IMR-90 (cell line): ENCODE data around the gene FBXO4. TPM values are rescaled to one million over a fixed set of nuclear protein-coding genes. Genes with fewer than 3 reads are reported as not detected.

Source experiments
- ATAC-seq: fragments of 200-7000 bp; cut with Tn5 transposase; 2 replicates; pipeline ENCODE4 v1.9.1; 2020; ENCODE audit warnings: low read depth, mild to moderate bottlenecking, moderate library complexity
- BruUV-seq: library from RNA; stranded (reverse); fragments of 400-500 nt; replicated peaks from 2 replicates; lab custom pipeline; 2021; lab: Mats Ljungman, UMichigan
- CTCF ChIA-PET: fragments of 300-600 bp; formaldehyde crosslinking; extraction: SDS; loops from one replicate; lab custom pipeline; 2021; ENCODE audit warnings: antibody characterized with exemption; lab: Yijun Ruan, JAX
- POLR2A ChIA-PET: fragments of 300-600 bp; sonication (Branson Sonifier 250); formaldehyde crosslinking; loops from one replicate; lab custom pipeline; 2022; ENCODE audit warnings: antibody characterized with exemption; ENCODE audit not compliant: unreplicated experiment; lab: Charles Lee
- DNase-seq: peaks from one replicate; pipeline ENCODE4 v3.0.0; 2013
- H2AFZ ChIP-seq: replicated peaks from 2 replicates; pipeline ENCODE3; 2013; ENCODE audit warnings: low read length, mild to moderate bottlenecking; ENCODE audit not compliant: poor library complexity
- H2AK5ac ChIP-seq: 2 replicates; pipeline ENCODE4 v1.6.1; 2013; ENCODE audit warnings: low read depth, low read length, inconsistent platforms
- H2AK9ac ChIP-seq: replicated peaks from 2 replicates; pipeline ENCODE3; 2013; ENCODE audit warnings: mild to moderate bottlenecking, low read depth, low read length, moderate library complexity; ENCODE audit not compliant: poor library complexity
- H2BK120ac ChIP-seq: 2 replicates; pipeline ENCODE4 v1.6.1; 2013; ENCODE audit warnings: low read depth, low read length, inconsistent platforms
- H2BK15ac ChIP-seq: 3 replicates; pipeline ENCODE4 v1.6.1; 2013; ENCODE audit warnings: low read depth, low read length, inconsistent platforms
- H2BK20ac ChIP-seq: 2 replicates; pipeline ENCODE4 v1.6.1; 2013; ENCODE audit warnings: low read depth, mild to moderate bottlenecking, inconsistent platforms, low read length, moderate library complexity
- H2BK5ac ChIP-seq: 2 replicates; pipeline ENCODE4 v1.6.1; 2013; ENCODE audit warnings: mild to moderate bottlenecking, low read depth, low read length, inconsistent platforms; ENCODE audit not compliant: poor library complexity, severe bottlenecking
- H3K14ac ChIP-seq: replicated peaks from 2 replicates; pipeline ENCODE4 v1.6.1; 2013; ENCODE audit warnings: low read depth, low read length, inconsistent platforms
- H3K18ac ChIP-seq: 2 replicates; pipeline ENCODE4 v1.6.1; 2013; ENCODE audit warnings: low read depth, low read length, control low read depth
- H3K23ac ChIP-seq: 2 replicates; pipeline ENCODE4 v1.6.1; 2013; ENCODE audit warnings: low read depth, low read length, inconsistent platforms
- H3K27ac ChIP-seq: 2 replicates; pipeline ENCODE4 v1.5.1; 2013; ENCODE audit warnings: mild to moderate bottlenecking, control low read depth, low read length; ENCODE audit not compliant: insufficient read depth
- H3K27me3 ChIP-seq: 2 replicates; pipeline ENCODE4 v1.6.1; 2013; ENCODE audit warnings: low read length; ENCODE audit not compliant: control insufficient read depth, insufficient read depth
- H3K36me3 ChIP-seq: 2 replicates; pipeline ENCODE4 v1.6.1; 2013; ENCODE audit warnings: low read length, mixed read lengths; ENCODE audit not compliant: control insufficient read depth, insufficient read depth
- H3K4ac ChIP-seq: 2 replicates; pipeline ENCODE4 v1.6.1; 2013; ENCODE audit warnings: low read depth, low read length, inconsistent platforms
- H3K4me1 ChIP-seq: 2 replicates; pipeline ENCODE4 v1.6.1; 2013; ENCODE audit warnings: low read length, mixed read lengths; ENCODE audit not compliant: control insufficient read depth, insufficient read depth
- H3K4me2 ChIP-seq: 2 replicates; pipeline ENCODE4 v1.6.1; 2013; ENCODE audit warnings: low read depth, mild to moderate bottlenecking, control low read depth, low read length, moderate library complexity
- H3K4me3 ChIP-seq: 2 replicates; pipeline ENCODE4 v1.5.1; 2013; ENCODE audit warnings: low read depth, mild to moderate bottlenecking, control low read depth, low read length, moderate library complexity; ENCODE audit not compliant: insufficient read depth
- H3K56ac ChIP-seq: 2 replicates; pipeline ENCODE4 v1.6.1; 2013; ENCODE audit warnings: low read length, inconsistent platforms; ENCODE audit not compliant: insufficient read depth; ENCODE audit errors: extremely low read depth
- H3K79me1 ChIP-seq, 2 experiments: 2 replicates each; pipeline ENCODE4 v1.6.1; 2013; ENCODE audit warnings: low read length in 2 of 2, inconsistent platforms in 1 of 2, low read depth in 1 of 2
- H3K9ac ChIP-seq: 2 replicates; pipeline ENCODE4 v1.6.1; 2013; ENCODE audit warnings: low read depth, low read length, control low read depth
- H3K9me1 ChIP-seq: 2 replicates; pipeline ENCODE4 v1.6.1; 2013; ENCODE audit warnings: low read length, inconsistent platforms; ENCODE audit not compliant: insufficient read depth
- H3K9me3 ChIP-seq: 2 replicates; pipeline ENCODE4 v1.6.1; 2013; ENCODE audit warnings: low read length; ENCODE audit not compliant: control insufficient read depth, insufficient read depth
- H4K20me1 ChIP-seq: 2 replicates; pipeline ENCODE4 v1.6.1; 2013; ENCODE audit warnings: low read length, inconsistent platforms; ENCODE audit not compliant: insufficient read depth
- H4K5ac ChIP-seq: 2 replicates; pipeline ENCODE4 v1.6.1; 2013; ENCODE audit warnings: mild to moderate bottlenecking, low read depth, low read length, control low read depth
- H4K8ac ChIP-seq, 2 experiments: 2 replicates each; pipeline ENCODE4 v1.6.1; 2013; ENCODE audit warnings: low read depth in 2 of 2, low read length in 2 of 2, control low read depth in 1 of 2, inconsistent platforms in 1 of 2
- H4K91ac ChIP-seq: 2 replicates; pipeline ENCODE4 v1.6.1; 2013; ENCODE audit warnings: low read depth, low read length, inconsistent platforms; ENCODE audit not compliant: insufficient read depth
- BHLHE40 ChIP-seq: fragments of 150-350 bp; IDR thresholded peaks from 2 replicates; pipeline ENCODE4 v1.6.1; 2016; ENCODE audit warnings: mild to moderate bottlenecking, low read depth, low read length
- CEBPB ChIP-seq: IDR thresholded peaks from 2 replicates; pipeline ENCODE4 v1.6.1; 2012; ENCODE audit warnings: low read depth, low read length, improper control_type of control experiment
- CHD1 ChIP-seq: IDR thresholded peaks from 2 replicates; pipeline ENCODE4 v1.6.1; 2012; ENCODE audit warnings: low read depth, low read length, improper control_type of control experiment
- ELK1 ChIP-seq: fragments of 150-350 bp; IDR thresholded peaks from 2 replicates; pipeline ENCODE4 v1.6.1; 2016; ENCODE audit warnings: low read depth, mild to moderate bottlenecking, low read length, moderate library complexity, borderline replicate concordance
- FOS ChIP-seq: fragments of 150-350 bp; IDR thresholded peaks from 2 replicates; pipeline ENCODE4 v1.6.1; 2016; ENCODE audit warnings: low read depth, low read length
- MAFK ChIP-seq: IDR thresholded peaks from 2 replicates; pipeline ENCODE4 v1.6.1; 2012; ENCODE audit warnings: low read depth, low read length, improper control_type of control experiment
- MXI1 ChIP-seq: IDR thresholded peaks from 2 replicates; pipeline ENCODE4 v1.6.1; 2012; ENCODE audit warnings: low read depth, mild to moderate bottlenecking, low read length, moderate library complexity, borderline replicate concordance
- NFE2L2 ChIP-seq: fragments of 150-350 bp; IDR thresholded peaks from 2 replicates; pipeline ENCODE4 v1.6.1; 2016; ENCODE audit warnings: low read depth, mild to moderate bottlenecking, low read length
- RAD21 ChIP-seq: IDR thresholded peaks from 2 replicates; pipeline ENCODE4 v1.6.1; 2012; ENCODE audit warnings: low read length, improper control_type of control experiment
- RCOR1 ChIP-seq: IDR thresholded peaks from 2 replicates; pipeline ENCODE4 v1.6.1; 2012; ENCODE audit warnings: mild to moderate bottlenecking, low read length, improper control_type of control experiment; ENCODE audit not compliant: insufficient replicate concordance
- RFX5 ChIP-seq: IDR thresholded peaks from 2 replicates; pipeline ENCODE4 v1.8.0; 2012; ENCODE audit warnings: low read depth, mild to moderate bottlenecking, low read length, moderate library complexity
- SMC3 ChIP-seq: fragments of 150-350 bp; IDR thresholded peaks from 2 replicates; pipeline ENCODE4 v1.6.1; 2016; ENCODE audit warnings: low read depth, mild to moderate bottlenecking, antibody characterized with exemption, low read length, moderate library complexity
- WGBS, 2 experiments: methylation state at CpG; one replicate each; pipeline versions ENCODE4 v1.1.5 to v1.1.7; 2013; ENCODE audit warnings: missing lambda C conversion rate in 2 of 2; ENCODE audit not compliant: insufficient read length in 1 of 2; ENCODE audit errors: extremely low coverage in 2 of 2; 5-methylcytosine and 5-hydroxymethylcytosine counted together
- dilution Hi-C: fragments of 300-500 bp; cut with HindIII; formaldehyde crosslinking; loops from one replicate; pipeline ENCODE4 v1.14.3; 2018; ENCODE audit warnings: low sequenced_read_pairs; ENCODE audit not compliant: unreplicated experiment
- in situ Hi-C: fragments of 300-500 bp; cut with MboI; formaldehyde crosslinking; loops from 3 replicates; pipeline ENCODE4 v1.14.3; 2019; ENCODE audit warnings: low sequenced_read_pairs, inconsistent platforms, mixed read lengths
- intact Hi-C: fragments of 100-400 bp; cut with micrococcal nuclease; formaldehyde crosslinking; loops from 2 replicates; pipeline ENCODE4 v1.10.0; 2022
- polyA plus RNA-seq, 3 experiments: library from polyadenylated mRNA; depleted of rRNA; stranded (reverse); fragments of >200 nt; gene quantifications; 2 replicates each; pipeline ENCODE4 v1.2.3, GENCODE V29; 2012; ENCODE audit warnings: low replicate concordance in 1 of 3
- total RNA-seq: library from RNA; depleted of rRNA; stranded (reverse); fragments of >200 nt; gene quantifications from 2 replicates; pipeline ENCODE4 v1.2.3, GENCODE V29; 2012

FBXO4 gene
- total and polyA plus RNA-seq, 2 of the 4 experiments (the other 2 are of a cell fraction) = 3.5 to 4.1 TPM

GRCh38 chr5:41883243-41883642, 41.8 kb upstream of the FBXO4 start:
- no peak overlapping the region for H4K8ac ChIP-seq
- ChIA-PET CTCF (no interaction called here), POLR2A (no interaction called here)
- H2BK5ac ChIP-seq = no peak overlapping the region
- H3K4ac ChIP-seq = no peak overlapping the region
- ATAC-seq (no peak), DNase-seq (no peak)
- H3K18ac ChIP-seq = no peak overlapping the region
- H4K5ac ChIP-seq = no peak overlapping the region
- H3K23ac ChIP-seq = no peak overlapping the region
- H2AFZ ChIP-seq = no peak overlapping the region
- no peaks in the 10 kb centered on the region for H3K4me1 ChIP-seq
- H3K27me3 ChIP-seq = peaks cover 2% of the 10 kb centered on the region
- H3K14ac ChIP-seq = no peak overlapping the region
- H2AK9ac ChIP-seq = no peak overlapping the region
- no peak overlapping the region for H2BK20ac ChIP-seq
- no CpG with 5 or more reads among the region's 3 CpGs for WGBS, 2 experiments
- no peaks in the 10 kb centered on the region for H3K36me3 ChIP-seq
- H3K4me3 ChIP-seq = no peak overlapping the region
- TF ChIP-seq CEBPB (no peak), SMC3 (no peak), ELK1 (no peak), CHD1 (no peak), RCOR1 (no peak), RAD21 (no peak), BHLHE40 (no peak), MXI1 (no peak), RFX5 (no peak), NFE2L2 (no peak), FOS (no peak), MAFK (no peak)
- no TSS peak for BruUV-seq
- dilution Hi-C loops = no loop called here
- H3K27ac ChIP-seq = no peak overlapping the region
- H3K79me1 ChIP-seq = no peaks in the 10 kb centered on the region
- H3K9me3 ChIP-seq = no peaks in the 10 kb centered on the region
- intact Hi-C loops = no loop called here
- in situ Hi-C loops = no loop called here
- H2BK120ac ChIP-seq = no peak overlapping the region
- no peak overlapping the region for H3K4me2 ChIP-seq
- no peak overlapping the region for H3K9ac ChIP-seq
- no peak overlapping the region for H4K91ac ChIP-seq
- no peak overlapping the region for H3K56ac ChIP-seq
- no peaks in the 10 kb centered on the region for H4K20me1 ChIP-seq
- no peak overlapping the region for H2AK5ac ChIP-seq
- no peak overlapping the region for H2BK15ac ChIP-seq
- H3K9me1 ChIP-seq = no peaks in the 10 kb centered on the region
